CD4-positive, alpha-beta T cell treated with Interleukin-15 for 4 hours (primary cell): Measurements from ENCODE around the gene KNCN.

Experiments used
- DNase-seq: peaks from one replicate; pipeline ENCODE4 v3.0.0-alpha.2; 2020; ENCODE audit warnings: low spot score

KNCN gene

DNA sequence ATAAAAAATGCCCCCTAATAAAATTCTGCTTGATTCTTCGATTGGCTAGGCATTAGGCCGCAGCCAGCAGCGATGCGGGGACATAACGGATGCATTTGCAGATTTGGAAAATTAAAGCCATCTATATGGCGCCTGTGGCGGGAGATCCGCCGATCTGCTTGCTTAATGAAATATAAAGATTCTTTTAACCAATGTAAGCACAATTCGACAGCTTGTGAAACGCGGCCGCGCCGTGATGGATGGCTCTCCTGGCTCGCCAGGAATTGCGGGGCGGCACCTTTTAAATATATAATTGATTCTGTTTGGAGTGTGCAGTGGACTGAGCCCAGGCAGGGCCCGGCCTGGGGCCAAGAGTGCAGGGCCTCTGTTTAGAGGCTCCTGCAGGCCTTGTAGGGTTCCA, 53.8 kb downstream of the KNCN start:
- no peak for DNase-seq

- no peak for DNase-seq
Observed at GRCh38 chr1:46497020-46497419, 54.4 kb downstream of the KNCN start.

GRCh38 chr1:46496505-46496904, 54.9 kb downstream of the KNCN start:
- DNase-seq = no peak

GRCh38 chr1:46495778-46496177, 55.7 kb downstream of the KNCN start:
- DNase-seq = no peak
